Measurements from ENCODE around the gene INHBB.

DNA sequence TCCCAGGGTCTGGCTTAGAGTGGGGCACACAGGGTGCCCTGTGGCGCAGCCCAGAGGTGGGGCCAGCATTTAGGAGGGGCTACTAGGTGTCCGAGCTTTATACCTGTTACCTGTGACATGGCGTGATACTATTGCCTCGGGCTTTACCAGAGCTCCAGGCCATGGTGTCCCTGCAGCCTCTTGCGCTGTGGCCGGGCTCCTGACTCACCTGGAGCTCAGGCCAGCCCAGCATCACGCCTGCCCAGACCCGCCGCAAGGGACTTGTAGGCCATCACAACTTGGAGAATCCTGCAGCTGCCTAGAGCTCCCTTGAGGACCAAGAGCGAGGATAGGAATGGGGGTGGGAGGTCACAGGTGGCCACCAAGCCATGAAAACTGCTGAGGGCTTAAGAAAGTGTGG lies 8.0 kb downstream of the INHBB start:
- TF ChIP-seq, protein P1, sequence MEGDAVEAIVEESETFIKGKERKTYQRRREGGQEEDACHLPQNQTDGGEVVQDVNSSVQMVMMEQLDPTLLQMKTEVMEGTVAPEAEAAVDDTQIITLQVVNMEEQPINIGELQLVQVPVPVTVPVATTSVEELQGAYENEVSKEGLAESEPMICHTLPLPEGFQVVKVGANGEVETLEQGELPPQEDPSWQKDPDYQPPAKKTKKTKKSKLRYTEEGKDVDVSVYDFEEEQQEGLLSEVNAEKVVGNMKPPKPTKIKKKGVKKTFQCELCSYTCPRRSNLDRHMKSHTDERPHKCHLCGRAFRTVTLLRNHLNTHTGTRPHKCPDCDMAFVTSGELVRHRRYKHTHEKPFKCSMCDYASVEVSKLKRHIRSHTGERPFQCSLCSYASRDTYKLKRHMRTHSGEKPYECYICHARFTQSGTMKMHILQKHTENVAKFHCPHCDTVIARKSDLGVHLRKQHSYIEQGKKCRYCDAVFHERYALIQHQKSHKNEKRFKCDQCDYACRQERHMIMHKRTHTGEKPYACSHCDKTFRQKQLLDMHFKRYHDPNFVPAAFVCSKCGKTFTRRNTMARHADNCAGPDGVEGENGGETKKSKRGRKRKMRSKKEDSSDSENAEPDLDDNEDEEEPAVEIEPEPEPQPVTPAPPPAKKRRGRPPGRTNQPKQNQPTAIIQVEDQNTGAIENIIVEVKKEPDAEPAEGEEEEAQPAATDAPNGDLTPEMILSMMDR (conservative IDR thresholded peaks at IDR 0.05; ENCODE audit: low read depth, low read length), result no peak
- TF ChIP-seq RAD21 (IDR thresholded peaks at IDR 0.05; ENCODE audit: low read length), result no peak

Data from IMR-90 (cell line).